GM12878 (cell line): Measurements from ENCODE around the gene CDC123. TPM values are rescaled to one million over a fixed set of nuclear protein-coding genes. Genes with fewer than 3 reads are reported as not detected.

Experiments used
- BCL11A ChIP-seq: IDR thresholded peaks from 2 replicates; pipeline ENCODE4 v1.6.1; 2011; ENCODE audit warnings: low read depth, low read length
- BMI1 ChIP-seq: fragments of 450-650 bp; IDR thresholded peaks from 2 replicates; pipeline ENCODE4 v1.6.1; 2016; ENCODE audit warnings: mild to moderate bottlenecking, moderate library complexity, borderline replicate concordance
- CEBPB ChIP-seq, 2 experiments: fragments of 150-350 bp in 1 of 2; IDR thresholded peaks; 2 replicates each; pipeline ENCODE4 v1.6.1; 2012 to 2014; ENCODE audit warnings: low read depth in 2 of 2, low read length in 2 of 2, borderline replicate concordance in 1 of 2, inconsistent platforms in 1 of 2
- ESRRA ChIP-seq: IDR thresholded peaks from 2 replicates; pipeline ENCODE4 v1.6.1; 2012; ENCODE audit warnings: mild to moderate bottlenecking, low read length, improper control_type of control experiment
- EZH2 ChIP-seq: IDR thresholded peaks from 2 replicates; pipeline ENCODE4 v1.6.1; 2012; ENCODE audit warnings: low read depth, mild to moderate bottlenecking, control low read depth, inconsistent platforms, low read length, borderline replicate concordance; ENCODE audit not compliant: control insufficient read depth
- HDAC6 ChIP-seq: fragments of 200-600 bp; sonication (generic); IDR thresholded peaks from one replicate; pipeline ENCODE4 v1.8.0; 2017; ENCODE audit warnings: antibody characterized with exemption; ENCODE audit not compliant: unreplicated experiment
- IKZF1 ChIP-seq: fragments of 450-650 bp; conservative IDR thresholded peaks from 2 replicates; pipeline ENCODE4 v1.6.1; 2017; ENCODE audit warnings: antibody characterized with exemption, mild to moderate bottlenecking
- IRF5 ChIP-seq: fragments of 450-650 bp; IDR thresholded peaks from 2 replicates; pipeline ENCODE4 v1.6.1; 2017; ENCODE audit warnings: borderline replicate concordance
- MYB ChIP-seq: fragments of 150-350 bp; IDR thresholded peaks from 2 replicates; pipeline ENCODE4 v1.6.1; 2014; ENCODE audit warnings: mild to moderate bottlenecking, low read depth, low read length, borderline replicate concordance
- NR2F1 ChIP-seq: fragments of 450-650 bp; conservative IDR thresholded peaks from 2 replicates; pipeline ENCODE4 v1.6.1; 2017; ENCODE audit warnings: mild to moderate bottlenecking
- POLR2A ChIP-seq: IDR thresholded peaks from 2 replicates; pipeline ENCODE4 v1.6.1; 2011; ENCODE audit warnings: low read depth, mild to moderate bottlenecking, low read length
- RAD21 ChIP-seq: IDR thresholded peaks from 2 replicates; pipeline ENCODE4 v1.6.1; 2011; ENCODE audit warnings: mild to moderate bottlenecking, low read depth, low read length, moderate library complexity; ENCODE audit not compliant: insufficient read depth
- RFX5 ChIP-seq: IDR thresholded peaks from 2 replicates; pipeline ENCODE4 v1.6.1; 2011; ENCODE audit warnings: low read depth, low read length, improper control_type of control experiment
- SMARCA5 ChIP-seq: fragments of 450-650 bp; IDR thresholded peaks from 2 replicates; pipeline ENCODE4 v1.6.1; 2017; ENCODE audit warnings: mild to moderate bottlenecking
- TCF12 ChIP-seq: IDR thresholded peaks from 2 replicates; pipeline ENCODE4 v1.6.1; 2011; ENCODE audit warnings: low read depth, mild to moderate bottlenecking, low read length
- ZNF622 ChIP-seq: fragments of 450-650 bp; IDR thresholded peaks from 2 replicates; pipeline ENCODE4 v1.6.1; 2017; ENCODE audit warnings: mild to moderate bottlenecking, inconsistent platforms
- polyA plus RNA-seq, 11 experiments: library from polyadenylated mRNA; depleted of rRNA in 4 of 11; unstranded in 6 of 11; stranded (reverse) in 5 of 11; fragments of >200 nt; fragmentation: Nextera tagmentation in 4 of 11; fragmentation: Illumina TruSeq in 1 of 11; extraction: Ambion mirVana in 4 of 11; extraction: Trizol in 1 of 11; gene quantifications; 1 replicate in 1 of 11; 2 replicates in 10 of 11; pipeline versions ENCODE4 v1.2.1 to v1.2.3, GENCODE V29; 2011 to 2016; ENCODE audit warnings: inconsistent platforms in 2 of 11, missing spikeins in 2 of 11, low read depth in 1 of 11
- total RNA-seq, 4 experiments: library from RNA; depleted of rRNA in 3 of 4; stranded (reverse); fragments of >200 nt in 3 of 4; fragmentation: Illumina TruSeq in 1 of 4; extraction: Trizol in 1 of 4; gene quantifications; 2 replicates each; pipeline versions ENCODE4 v1.2.1 to v1.2.3, GENCODE V29; 2013 to 2021

Gene CDC123
- total and polyA plus RNA-seq, 10 of the 15 experiments (the other 5 are each of a cell fraction or from before 2014, with no cell fraction given): 128 to 360 (median 209) TPM

DNA sequence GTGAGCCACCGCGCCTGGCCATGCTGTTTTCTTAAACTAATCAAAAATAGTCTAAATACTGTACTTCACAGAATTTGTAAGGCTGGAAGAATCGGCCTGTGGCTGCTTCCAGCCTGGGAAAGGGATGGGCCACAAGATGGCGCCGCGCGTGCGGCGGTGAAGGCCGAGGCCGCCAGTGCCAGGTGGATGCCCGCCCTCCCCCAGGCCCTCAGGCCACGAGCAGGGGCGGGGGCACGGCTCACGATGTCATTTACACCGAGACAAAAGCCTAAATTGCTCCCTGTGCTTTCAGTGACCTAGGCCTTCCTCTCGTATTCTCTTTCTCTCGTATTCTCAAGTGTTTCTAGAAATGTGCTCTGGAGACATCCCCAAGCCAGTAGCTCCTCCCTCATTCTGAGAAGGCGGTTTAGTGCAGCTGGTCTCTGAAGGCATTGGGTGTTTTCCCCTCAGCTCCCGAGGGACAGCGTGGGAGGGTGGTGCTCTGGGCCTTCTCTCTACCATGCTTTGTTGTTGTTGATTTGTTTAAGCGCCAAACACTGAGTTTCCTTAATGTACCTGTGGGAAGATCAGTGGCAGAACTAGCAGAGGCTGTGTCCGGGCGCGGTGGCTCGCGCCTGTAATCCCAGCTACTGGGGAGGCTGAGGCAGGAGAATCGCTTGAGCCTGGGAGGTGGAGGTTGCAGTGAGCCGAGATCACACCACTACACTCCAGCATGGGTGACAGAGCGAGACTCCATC is 68.4 kb downstream of the CDC123 start (continued):
- TF ChIP-seq BMI1 (peak; percentile 42; the same call in 1 of the 2 replicates), BCL11A (peak; percentile 86; the same call in 1 of the 2 replicates), MYB (peak; percentile 26; the same call in 1 of the 2 replicates), RFX5 (no peak), IKZF1 (peak; percentile 87), POLR2A (peak; percentile 46), ESRRA (no peak; the same call in 1 of the 2 replicates), NR2F1 (peak; percentile 70), RAD21 (peak; percentile 78), TCF12 (peak; percentile 97), IRF5 (no peak), CEBPB (IDR thresholded peaks at IDR 0.05; ENCODE audit: borderline replicate concordance in 1 of 2, low read depth in 2 of 2, low read length in 2 of 2) (no peak), SMARCA5 (peak; percentile 24), EZH2 (no peak), ZNF622 (no peak), HDAC6 (no peak)
